Chondrocyte (in vitro differentiated cells): ENCODE measurements around the gene NLRC5. TPM values are rescaled to one million over a fixed set of nuclear protein-coding genes. Genes with fewer than 3 reads are reported as not detected.

Experiments used
- DNase-seq: peaks from one replicate; pipeline ENCODE4 v3.0.0; 2021; ENCODE audit warnings: mixed read lengths, low spot score
- H3K27ac Mint-ChIP-seq: one replicate; pipeline ENCODE4 v1.8.0; 2021; ENCODE audit warnings: mild to moderate bottlenecking, moderate library complexity, mixed read lengths; ENCODE audit not compliant: unreplicated experiment
- H3K27me3 Mint-ChIP-seq: 2 replicates; pipeline ENCODE4 v1.8.0; 2021; ENCODE audit warnings: low read depth, mixed read lengths
- H3K36me3 Mint-ChIP-seq: 2 replicates; pipeline ENCODE4 v1.8.0; 2021; ENCODE audit warnings: low read depth, mixed read lengths
- H3K4me1 Mint-ChIP-seq: 2 replicates; pipeline ENCODE4 v1.8.0; 2021; ENCODE audit warnings: low read depth, mild to moderate bottlenecking, mixed read lengths
- H3K4me3 Mint-ChIP-seq: one replicate; pipeline ENCODE4 v1.8.0; 2021; ENCODE audit warnings: mild to moderate bottlenecking, moderate library complexity, mixed read lengths; ENCODE audit not compliant: unreplicated experiment
- H3K9me3 Mint-ChIP-seq: 2 replicates; pipeline ENCODE4 v1.8.0; 2021; ENCODE audit warnings: low read depth, mixed read lengths
- CTCF ChIP-seq: fragments of 200-600 bp; sonication (generic); IDR thresholded peaks from 2 replicates; pipeline ENCODE4 v1.5.0; 2021; ENCODE audit warnings: antibody characterized with exemption, mild to moderate bottlenecking, moderate library complexity
- total RNA-seq: library from RNA; stranded (reverse); gene quantifications from 3 replicates; pipeline ENCODE4 v1.2.1, GENCODE V29; 2021

NLRC5 gene
- total RNA-seq, 1 donor from 2014 or later, result 6.3 TPM

GRCh38 chr16:57029161-57030160 is 40.1 kb downstream of the NLRC5 start:
- H3K9me3 Mint-ChIP-seq, result no peaks in the 10 kb centered on the region
- H3K27me3 Mint-ChIP-seq, result no peaks in the 10 kb centered on the region
- no peak overlapping the region for H3K4me3 Mint-ChIP-seq

GRCh38 chr16:57030346-57030902 is 41.1 kb downstream of the NLRC5 start:
- Mint-ChIP-seq H3K27ac (no peak overlapping the region), H3K4me3 (no peak overlapping the region), H3K36me3 (peaks cover 3% of the 10 kb centered on the region), H3K27me3 (no peaks in the 10 kb centered on the region), H3K4me1 (peaks cover 6% of the 10 kb centered on the region), H3K9me3 (no peaks in the 10 kb centered on the region)
- no peak for TF ChIP-seq CTCF
- no peak for DNase-seq

More at GRCh38 chr16:57029161-57030160, 40.1 kb downstream of the NLRC5 start:
- Mint-ChIP-seq H3K4me1 (peaks cover 6% of the 10 kb centered on the region), H3K36me3 (no peaks in the 10 kb centered on the region), H3K27ac (no peak overlapping the region)
- peak; percentile 59 for DNase-seq
- no peak for TF ChIP-seq CTCF

- DNase-seq, result no peak
- Mint-ChIP-seq H3K36me3 (peaks cover 3% of the 10 kb centered on the region), H3K27ac (no peak overlapping the region), H3K4me3 (no peak overlapping the region), H3K4me1 (peaks cover 6% of the 10 kb centered on the region), H3K27me3 (no peaks in the 10 kb centered on the region), H3K9me3 (no peaks in the 10 kb centered on the region)
- no peak for TF ChIP-seq CTCF
Observed at GRCh38 chr16:57031156-57031555, 41.8 kb downstream of the NLRC5 start.

- Mint-ChIP-seq H3K36me3 (peaks cover 3% of the 10 kb centered on the region), H3K4me3 (no peak overlapping the region), H3K4me1 (peaks cover 6% of the 10 kb centered on the region), H3K27me3 (no peaks in the 10 kb centered on the region), H3K27ac (no peak overlapping the region), H3K9me3 (no peaks in the 10 kb centered on the region)
- DNase-seq, result no peak
- TF ChIP-seq CTCF, result no peak
Observed at GRCh38 chr16:57032346-57032745, 43.0 kb downstream of the NLRC5 start.

GRCh38 chr16:57032931-57033330 is 43.6 kb downstream of the NLRC5 start:
- Mint-ChIP-seq H3K4me1 (peaks cover 6% of the 10 kb centered on the region), H3K27ac (no peak overlapping the region), H3K27me3 (no peaks in the 10 kb centered on the region), H3K4me3 (no peak overlapping the region), H3K36me3 (peaks cover 3% of the 10 kb centered on the region), H3K9me3 (no peaks in the 10 kb centered on the region)
- TF ChIP-seq CTCF, result no peak
- DNase-seq, result peak; percentile 6
